ENCODE results near the gene ADAMTS3.

- TF ChIP-seq CTCF (conservative IDR thresholded peaks at IDR 0.05; ENCODE audit: low read length) (no peak), EZH2phosphoT487 (IDR thresholded peaks at IDR 0.05; ENCODE audit: borderline replicate concordance, low read depth, low read length) (no peak)
These were observed 79.8 kb downstream of the ADAMTS3 start for GRCh38 chr4:72489267-72489666.

Measured in OCI-LY7 (cell line).